Stimulated activated CD4-positive, alpha-beta T cell treated with anti-CD3 and anti-CD28 coated beads, Interleukin-1b, Interleukin-23, amount 100 ng/mL, for 1 hour (primary cell): Measurements from ENCODE around the gene CRIM1.

Experiments used
- DNase-seq, 2 donors: peaks; one replicate each; pipeline ENCODE4 v3.0.0-alpha.2; 2020; ENCODE audit warnings: low read depth in 2 of 2

Gene CRIM1

DNA sequence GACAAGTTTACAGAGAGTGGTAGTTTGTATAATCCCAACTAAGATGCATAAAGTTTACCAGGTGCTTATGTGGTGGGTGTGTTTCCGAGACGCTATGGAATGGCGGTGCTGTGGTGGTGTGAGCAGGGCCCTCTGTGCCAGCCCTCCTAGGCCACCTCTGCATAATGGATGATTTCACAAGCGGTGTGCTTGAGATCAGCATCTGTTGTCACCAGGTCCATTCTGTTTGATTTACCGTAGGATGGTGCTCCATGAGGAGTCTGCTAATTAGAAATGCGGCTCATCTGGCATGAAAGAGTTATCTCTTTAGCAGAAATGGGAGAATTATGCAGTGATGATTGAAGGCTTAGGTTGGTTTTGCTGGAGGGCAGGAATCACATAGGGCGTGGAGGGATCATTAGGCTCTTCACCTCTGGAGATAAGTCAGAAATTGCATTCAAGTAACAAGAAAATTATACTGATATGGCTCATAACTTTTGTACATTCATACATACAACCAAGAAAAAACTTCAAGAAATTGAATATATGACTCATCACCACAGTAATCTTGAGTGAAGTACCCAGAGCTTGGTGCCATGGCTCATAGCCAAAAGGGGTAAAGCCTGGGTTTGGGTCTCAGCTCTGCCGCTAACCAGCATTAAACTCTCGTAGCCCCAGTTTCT lies 41.4 kb downstream of the CRIM1 start:
- no peak for DNase-seq

DNA sequence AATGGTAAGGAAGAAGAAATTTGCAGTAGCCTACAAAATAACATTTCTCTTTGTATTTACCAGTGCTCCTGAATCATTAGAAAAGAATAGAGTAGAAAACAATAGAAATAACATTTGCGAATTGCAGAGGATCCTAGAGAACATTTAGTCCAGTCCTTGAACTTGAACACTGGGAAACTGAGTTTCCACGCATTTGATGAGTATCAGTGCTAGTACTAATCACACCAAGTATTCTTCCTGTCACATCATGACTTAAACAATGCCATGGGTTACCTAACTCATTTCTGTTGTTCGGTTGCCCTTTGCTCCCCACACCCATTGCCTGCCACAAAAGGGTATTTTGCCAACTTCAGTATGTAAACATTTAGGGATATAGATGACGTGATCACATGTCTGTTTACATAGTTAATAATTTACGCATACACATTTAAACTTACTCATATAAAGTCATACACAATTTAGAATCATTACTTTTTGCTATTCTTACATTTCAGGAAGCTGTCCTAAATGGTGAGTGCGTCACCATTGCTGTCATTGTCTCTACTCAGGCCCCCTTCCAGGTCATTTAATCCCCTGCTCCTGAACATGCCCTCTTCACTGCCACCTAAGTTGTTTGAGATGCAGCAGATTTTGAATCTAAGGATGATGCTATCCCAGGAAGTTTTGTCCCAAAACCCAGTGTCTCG lies 42.3 kb downstream of the CRIM1 start:
- DNase-seq = no peak

DNA sequence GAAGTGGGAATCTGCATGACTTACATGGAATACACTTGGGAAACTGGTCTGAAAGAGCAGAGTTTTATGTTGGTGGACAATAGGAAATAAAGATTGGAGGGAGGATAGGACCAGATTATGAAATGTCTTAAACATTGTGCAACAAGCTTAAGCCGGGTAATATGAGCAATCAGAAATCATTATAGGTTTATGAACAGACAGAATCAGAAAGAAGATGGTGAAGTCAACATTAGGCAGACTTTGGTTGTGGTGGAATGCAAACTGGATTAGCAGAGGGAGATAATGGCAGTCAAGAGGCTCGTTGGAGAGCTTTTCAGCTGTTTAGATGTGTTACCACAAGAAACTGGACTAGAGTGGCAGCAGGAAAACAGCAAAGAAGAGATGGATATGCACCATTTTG lies 43.5 kb downstream of the CRIM1 start:
- DNase-seq = no peak

DNA sequence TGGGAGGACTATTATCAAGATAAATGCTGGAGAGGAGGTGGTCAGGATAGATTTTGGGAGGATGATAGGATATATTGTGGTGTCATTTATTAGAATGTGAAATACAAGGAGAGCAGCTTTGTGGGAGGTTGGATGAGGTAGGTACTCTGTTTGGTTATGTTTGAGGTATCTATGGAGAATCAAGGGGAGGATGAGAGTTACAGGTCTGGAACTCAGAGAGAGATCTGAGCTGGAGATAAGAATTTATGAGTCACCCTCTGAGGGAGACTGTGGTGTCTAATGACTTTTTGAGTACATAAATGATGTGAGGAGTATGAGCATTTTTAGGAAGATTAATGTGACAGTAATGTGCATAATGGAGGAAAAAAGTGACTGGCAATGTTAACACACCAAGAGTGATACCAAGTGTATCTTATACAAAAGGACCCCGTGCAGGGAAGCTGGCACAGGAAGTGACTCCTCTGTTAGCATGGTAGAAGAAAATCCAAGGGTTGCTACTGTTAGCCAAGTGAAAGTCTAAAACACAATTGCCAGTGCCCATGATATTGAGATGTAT lies 48.2 kb downstream of the CRIM1 start:
- no peak for DNase-seq

GRCh38 chr2:36404318-36404717 lies 48.7 kb downstream of the CRIM1 start:
- DNase-seq = no peak

DNA sequence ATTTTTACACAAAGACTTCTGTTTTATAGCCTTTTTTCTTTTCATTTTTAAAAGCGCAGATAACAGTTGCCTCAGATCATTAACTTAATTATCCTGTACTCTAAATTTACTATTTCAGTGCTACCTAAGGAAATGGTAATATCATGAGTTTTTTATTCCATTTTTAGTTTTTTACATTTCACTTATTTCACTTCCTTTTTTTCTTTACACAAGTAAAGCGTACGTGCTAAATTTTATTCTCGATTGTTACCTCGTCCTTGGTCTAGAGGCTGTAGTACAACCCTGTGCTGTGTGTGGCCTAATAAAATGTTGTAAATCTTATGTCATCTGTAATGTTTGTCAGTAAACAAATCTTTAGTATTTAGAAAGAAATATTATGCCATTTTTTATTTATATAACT lies 49.2 kb downstream of the CRIM1 start:
- DNase-seq = no peak

GRCh38 chr2:36405183-36405582 lies 49.6 kb downstream of the CRIM1 start:
- no peak for DNase-seq

DNA sequence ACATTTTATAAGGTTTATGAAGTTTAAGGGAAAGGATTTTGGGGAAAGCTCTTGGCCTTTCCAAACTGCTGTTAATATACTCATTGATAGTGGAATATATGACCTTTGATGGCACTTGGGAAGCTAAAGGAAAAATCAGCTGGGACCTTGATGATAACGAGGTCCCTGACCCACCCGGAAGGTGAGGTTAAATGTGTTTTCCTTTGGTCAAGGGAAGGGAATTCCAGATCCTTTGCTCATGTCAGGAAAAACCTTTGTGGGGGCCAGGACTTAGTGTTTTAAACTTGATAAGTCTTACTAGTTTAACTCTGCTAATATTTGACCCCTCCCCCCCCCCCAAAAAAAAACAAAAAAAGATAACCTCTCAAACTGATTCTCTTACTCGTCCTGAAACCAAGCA lies 50.7 kb downstream of the CRIM1 start:
- no peak for DNase-seq

DNA sequence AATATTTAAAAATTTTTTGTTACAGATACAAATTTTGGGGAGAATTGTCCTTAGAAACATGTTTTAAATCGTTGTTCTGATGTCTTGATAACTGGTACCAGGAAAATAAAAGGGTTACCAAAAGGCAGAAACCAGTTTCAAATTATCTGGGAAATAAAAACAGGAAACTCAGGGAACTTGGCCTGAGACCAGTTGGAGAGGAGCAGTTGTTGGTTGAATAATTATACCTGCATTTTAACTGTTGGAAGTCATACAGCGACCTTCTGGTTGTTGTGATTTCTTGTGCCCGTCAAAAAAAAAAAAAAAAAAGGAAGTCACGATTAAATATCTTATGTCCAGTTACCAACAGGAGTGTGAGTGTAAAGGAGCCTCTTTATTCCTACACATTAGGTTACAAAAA lies 51.8 kb downstream of the CRIM1 start:
- DNase-seq = no peak

DNA sequence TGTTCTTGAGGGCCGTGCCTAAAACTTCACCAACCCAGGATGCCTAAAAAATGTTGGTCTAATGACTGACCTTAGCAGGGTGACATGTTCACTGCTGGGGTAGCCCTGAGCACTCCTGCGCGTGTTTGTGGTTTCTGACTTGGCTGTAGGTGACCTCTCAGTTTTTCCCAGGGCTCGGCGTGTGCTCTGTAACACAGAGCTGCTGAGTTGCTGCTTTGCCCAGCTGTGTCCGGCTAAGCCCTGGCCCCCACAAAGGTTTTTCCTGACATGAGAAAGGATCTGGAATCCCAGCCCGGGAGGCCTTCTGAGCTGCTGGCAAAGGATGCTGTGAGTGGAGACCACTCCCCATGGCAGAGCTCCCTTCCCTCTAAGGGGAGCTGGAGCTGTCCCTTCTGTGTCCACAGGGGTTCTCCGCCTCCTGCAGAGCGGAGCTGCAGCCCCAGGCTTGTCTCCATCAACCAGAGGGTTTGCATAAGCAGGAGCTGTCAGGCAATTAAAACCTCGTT lies 52.7 kb downstream of the CRIM1 start:
- no peak for DNase-seq

- DNase-seq = no peak
Observed at GRCh38 chr2:36409335-36409734, 53.8 kb downstream of the CRIM1 start.

DNA sequence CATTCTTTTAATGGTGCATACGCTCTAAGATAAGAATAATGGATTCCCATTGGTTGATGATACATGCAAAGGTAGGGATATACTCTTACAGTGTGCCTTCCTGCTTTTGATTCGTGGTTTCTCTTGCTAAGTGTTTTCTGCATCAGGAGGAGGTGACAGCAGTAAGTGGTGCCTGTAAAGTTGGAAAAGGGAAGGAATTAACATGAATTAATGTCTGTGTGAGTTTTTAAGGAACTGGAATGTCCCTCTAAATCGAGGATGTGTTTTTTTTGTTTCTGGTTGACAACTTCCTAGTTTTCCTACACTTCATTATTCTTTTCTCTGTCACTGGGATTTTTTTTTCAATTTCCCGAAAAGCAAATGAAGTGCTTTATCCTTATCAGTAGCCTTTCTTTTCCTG lies 54.4 kb downstream of the CRIM1 start:
- DNase-seq = no peak

DNA sequence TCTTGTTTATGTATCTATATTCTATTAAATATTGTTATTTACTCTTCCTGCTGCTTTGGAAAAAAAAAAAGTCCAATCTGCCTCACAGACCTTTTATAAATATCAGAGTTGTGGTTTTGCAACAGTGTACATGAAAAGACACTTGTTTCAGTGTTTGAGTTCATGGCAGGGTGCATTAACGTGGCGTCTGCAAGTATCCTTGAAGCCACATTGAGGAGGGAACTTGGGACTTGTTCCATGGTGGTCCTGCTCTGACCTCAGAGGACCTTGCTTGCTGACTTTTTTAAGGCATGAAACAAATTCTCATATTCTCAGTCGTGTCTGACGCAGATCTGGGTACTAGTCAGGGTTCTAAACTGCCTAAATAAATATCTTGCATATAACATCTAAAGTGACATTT lies 55.1 kb downstream of the CRIM1 start:
- no peak for DNase-seq

- DNase-seq = no peak
Observed at GRCh38 chr2:36411962-36412444, 56.4 kb downstream of the CRIM1 start.

DNA sequence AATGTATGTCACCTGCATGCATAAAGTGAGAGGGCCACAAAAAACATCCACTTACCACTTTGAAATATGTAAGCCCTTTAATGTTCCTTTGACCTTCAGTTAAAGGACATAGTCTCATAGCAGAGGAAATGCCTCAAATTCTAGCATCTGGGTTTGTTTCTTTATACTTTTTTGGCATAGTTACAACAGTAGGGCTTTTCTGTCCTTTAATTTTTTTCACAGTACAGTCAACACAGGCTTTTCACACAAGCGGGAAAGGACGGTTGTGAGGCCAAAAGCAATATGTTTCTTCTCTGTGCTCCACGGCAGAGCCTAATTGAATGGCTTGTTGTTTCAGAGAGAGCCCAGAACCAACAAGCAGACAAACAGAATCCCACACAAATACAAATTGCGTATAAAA lies 57.6 kb downstream of the CRIM1 start:
- no peak for DNase-seq

DNA sequence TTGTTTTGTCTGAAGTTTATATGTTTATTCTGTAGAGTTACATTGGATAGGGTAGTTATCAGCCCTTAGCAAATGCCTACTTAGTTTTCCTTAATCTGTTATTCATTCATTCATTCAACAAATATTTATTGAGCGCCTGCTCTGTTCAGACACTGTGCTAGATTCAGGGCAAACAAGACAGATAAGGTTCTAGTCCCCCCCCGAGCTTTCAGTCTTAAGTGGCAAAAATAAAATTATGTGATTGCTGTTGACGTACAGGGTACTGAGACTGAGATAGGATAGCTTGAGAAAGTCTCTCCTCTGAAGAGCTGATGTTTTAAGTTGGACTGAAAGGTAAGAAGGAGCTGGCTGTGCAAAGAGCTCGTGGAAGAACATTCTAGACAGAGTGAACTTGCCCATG lies 58.7 kb downstream of the CRIM1 start:
- no peak for DNase-seq

- DNase-seq = no peak
Observed at GRCh38 chr2:36415381-36416022, 59.9 kb downstream of the CRIM1 start.

DNA sequence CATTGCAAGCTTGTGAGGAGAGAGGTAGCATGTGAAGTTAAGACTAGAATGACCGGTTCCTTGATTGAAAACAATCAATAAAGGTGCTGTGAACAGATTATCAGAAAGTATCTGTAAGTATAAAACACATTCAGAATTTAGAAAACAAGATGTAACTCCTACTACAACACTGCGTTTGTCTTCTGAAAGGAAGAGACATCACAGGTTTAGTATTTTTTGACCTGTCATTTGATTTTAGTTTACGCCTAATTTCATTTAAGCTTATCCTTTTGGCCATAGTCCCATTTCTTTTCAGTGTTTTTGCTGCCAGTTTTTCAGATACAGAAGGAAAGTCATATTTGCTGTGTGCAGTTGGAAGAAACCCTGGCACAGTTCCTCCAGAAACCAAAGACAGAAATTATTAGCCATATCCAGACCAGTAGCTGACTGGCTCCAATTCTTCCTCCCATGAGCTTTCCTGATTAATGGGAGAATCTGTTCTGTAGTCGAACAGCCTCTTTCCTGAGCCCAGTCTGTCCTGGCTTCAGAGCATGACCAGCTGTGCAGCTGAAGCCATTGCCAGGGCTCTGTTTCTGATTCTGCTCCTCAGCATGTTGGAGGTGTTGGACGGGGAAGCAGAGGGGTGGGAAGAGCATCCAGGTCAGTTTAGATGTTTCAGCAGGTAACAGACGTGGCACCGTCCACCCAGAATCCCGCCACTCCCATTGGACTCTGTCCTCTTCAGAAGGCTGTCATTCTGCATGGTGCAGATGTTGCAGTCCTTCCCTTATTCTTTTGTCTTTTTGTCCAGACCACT lies 61.0 kb downstream of the CRIM1 start:
- no peak for DNase-seq

DNA sequence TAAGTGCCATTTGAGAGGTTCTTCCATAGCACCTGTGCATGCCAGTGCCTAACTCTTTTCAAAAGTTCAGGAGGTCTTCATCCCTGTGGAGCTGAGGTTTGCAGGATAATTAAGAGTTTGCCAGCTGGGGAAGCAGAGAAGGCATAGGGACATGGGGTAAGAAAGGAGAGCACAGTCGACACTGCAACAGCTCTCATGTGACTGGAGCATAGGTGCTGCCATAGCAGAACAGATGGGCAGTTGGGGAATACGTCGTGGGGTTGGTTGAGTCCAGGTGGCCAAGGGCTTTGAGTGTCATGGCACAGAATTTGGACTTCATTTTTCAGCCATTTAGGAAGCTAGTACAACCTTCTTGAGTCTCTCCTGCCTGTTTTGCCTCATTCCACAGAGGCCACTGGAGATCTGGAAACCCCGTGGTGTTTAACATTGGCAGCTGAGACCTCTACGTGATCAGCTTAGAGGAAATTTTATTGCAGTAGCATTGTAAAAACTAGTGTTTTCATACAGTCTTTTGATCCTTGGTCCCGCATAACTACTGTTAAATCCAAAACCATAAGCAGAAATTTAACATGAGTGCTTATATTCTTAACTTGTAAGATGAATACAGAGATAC lies 65.1 kb downstream of the CRIM1 start:
- no peak for DNase-seq

DNA sequence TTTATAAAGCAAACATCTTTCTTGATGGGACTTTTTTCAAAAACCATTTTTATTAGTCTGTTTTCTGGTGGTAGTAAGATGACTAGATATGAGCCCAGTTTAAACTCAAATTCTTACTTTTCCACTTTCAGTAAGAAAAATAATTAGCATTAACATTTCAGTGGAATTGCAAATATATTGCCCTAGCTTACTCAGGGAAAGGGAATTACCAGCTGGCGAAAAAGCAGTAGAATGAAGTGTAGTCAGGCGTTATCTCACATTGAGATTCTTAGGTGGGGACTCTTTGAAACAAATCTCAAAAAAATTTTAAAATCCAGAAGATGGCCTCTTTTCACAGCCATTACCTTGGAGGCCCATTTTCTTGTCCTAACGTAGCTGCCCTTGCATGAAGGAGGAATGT lies 65.8 kb downstream of the CRIM1 start:
- no peak for DNase-seq

DNA sequence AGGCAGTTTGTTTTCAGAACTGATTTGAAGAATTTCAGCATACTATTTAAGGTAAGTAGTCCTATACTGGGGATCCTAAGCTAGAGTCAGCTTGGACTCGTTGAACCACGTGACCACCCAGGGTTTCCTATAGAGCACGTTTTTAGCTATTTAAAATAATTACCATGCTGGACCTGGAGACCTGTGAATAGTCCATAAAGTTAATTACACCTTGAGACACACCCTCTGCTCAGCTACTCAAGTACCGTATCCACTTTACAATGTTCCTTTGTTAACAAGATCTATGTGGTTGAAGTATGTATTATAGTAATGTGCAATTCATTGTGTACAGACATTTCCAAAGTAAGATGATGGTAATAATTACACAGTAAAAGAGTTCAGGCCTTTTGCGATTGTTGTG lies 67.6 kb downstream of the CRIM1 start:
- no peak for DNase-seq
